ENCODE results near the gene PABPC3.

The PABPC3 gene

DNA sequence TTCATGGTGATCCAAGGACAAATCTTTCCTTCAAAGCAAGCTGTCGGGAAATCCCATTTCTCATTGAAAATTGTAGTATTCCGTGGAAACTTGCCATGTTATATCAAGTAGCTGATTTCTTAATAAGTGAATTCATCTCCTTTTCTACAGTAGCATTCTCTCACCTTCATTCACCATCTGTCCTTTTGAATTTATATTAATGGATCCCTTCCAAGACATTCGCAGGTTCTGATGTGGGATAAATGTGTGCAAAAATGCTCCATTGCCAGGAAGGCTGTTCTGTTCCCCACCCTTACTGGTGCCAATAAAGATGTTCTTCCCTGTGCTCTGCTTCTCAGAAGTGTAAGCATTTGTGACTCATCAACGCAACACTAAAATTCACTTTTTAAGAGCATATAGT lies 40.0 kb downstream of the PABPC3 start:
- H3K4me3 ChIP-seq (ENCODE audit: insufficient read depth, low read depth, low read length, poor library complexity, severe bottlenecking): no peak overlapping the region
- peaks cover 4% of the 10 kb centered on the region for H3K9me3 ChIP-seq (ENCODE audit: control insufficient read depth, low read length)
- H3K4me1 ChIP-seq (ENCODE audit: control insufficient read depth, insufficient read depth, low read length, poor library complexity, severe bottlenecking): no peaks in the 10 kb centered on the region
- H3K27ac ChIP-seq (ENCODE audit: insufficient read depth, low read length, poor library complexity, severe bottlenecking): no peak overlapping the region
- no peak for DNase-seq
- H3K27me3 ChIP-seq (replicated peaks; ENCODE audit: control insufficient read depth, insufficient read depth, low read length, poor library complexity, severe bottlenecking): no peaks in the 10 kb centered on the region
- H3K36me3 ChIP-seq (ENCODE audit: control insufficient read depth, insufficient read depth, low read length): no peaks in the 10 kb centered on the region

DNA sequence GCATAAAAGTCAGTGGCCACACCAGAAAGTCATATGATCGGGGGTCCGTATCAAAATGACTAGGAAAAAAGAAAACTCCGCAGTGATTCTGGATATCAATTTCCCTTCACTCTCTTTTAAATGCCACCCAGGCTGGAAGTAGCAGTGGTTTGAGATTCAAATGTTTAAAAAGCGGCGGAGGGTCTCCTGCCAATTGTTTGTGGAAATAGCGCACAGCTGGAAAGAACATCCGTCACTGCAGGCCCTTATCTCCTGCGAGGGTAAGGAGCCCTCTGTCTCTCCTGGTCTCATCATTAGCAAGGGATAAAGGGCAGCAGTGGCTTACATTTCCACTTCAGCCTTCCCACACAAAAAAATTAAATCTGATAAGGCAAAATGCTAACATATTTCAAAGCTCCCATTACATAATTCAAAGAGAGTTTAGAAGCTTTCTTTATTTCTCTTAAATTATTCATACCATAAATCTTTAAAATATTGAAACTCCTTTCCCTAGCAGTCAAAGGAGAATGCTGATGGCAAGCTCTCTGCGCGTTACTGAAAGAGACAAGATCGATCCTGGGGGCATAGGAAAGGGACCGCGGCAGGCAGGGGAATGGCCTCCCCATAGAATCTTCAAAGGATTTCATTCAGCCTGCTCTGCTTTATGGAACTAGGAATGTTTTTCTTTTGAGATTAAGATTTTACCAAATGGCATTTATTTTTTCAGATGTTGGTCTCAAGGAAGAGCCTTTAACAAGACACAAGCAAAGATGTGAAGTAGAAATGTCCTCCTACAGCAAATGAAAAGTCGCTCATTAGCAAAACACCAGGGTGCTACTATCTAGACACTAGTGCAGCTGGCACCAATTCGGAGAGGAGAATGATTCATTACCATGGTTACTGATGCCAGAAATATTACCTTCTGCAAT lies 41.2 kb downstream of the PABPC3 start:
- no peak for DNase-seq
- Histone ChIP-seq H3K27me3 (replicated peaks; ENCODE audit: control insufficient read depth, insufficient read depth, low read length, poor library complexity, severe bottlenecking) (no peaks in the 10 kb centered on the region), H3K9me3 (ENCODE audit: control insufficient read depth, low read length) (peaks cover 4% of the 10 kb centered on the region), H3K36me3 (ENCODE audit: control insufficient read depth, insufficient read depth, low read length) (no peaks in the 10 kb centered on the region), H3K4me3 (ENCODE audit: insufficient read depth, low read depth, low read length, poor library complexity, severe bottlenecking) (no peak overlapping the region), H3K4me1 (ENCODE audit: control insufficient read depth, insufficient read depth, low read length, poor library complexity, severe bottlenecking) (no peaks in the 10 kb centered on the region), H3K27ac (ENCODE audit: insufficient read depth, low read length, poor library complexity, severe bottlenecking) (no peak overlapping the region)

DNA sequence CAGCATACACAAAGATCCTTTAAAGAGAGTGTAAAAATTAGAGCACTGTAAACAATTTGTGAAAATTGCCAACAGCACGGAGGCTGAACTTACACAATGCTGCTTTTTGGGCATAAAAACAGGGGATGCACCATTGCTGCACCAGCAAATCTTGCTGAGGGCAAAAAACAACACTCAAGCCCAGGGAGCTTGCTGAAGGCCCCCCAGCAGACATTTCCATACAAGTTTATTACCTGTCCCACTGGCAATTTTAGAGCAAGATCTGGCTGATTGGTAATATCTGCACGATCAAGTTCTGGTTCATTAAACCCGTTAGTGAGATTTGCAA lies 41.8 kb downstream of the PABPC3 start:
- Histone ChIP-seq H3K4me3 (ENCODE audit: insufficient read depth, low read depth, low read length, poor library complexity, severe bottlenecking) (no peak overlapping the region), H3K36me3 (ENCODE audit: control insufficient read depth, insufficient read depth, low read length) (no peaks in the 10 kb centered on the region), H3K9me3 (ENCODE audit: control insufficient read depth, low read length) (peaks cover 4% of the 10 kb centered on the region), H3K4me1 (ENCODE audit: control insufficient read depth, insufficient read depth, low read length, poor library complexity, severe bottlenecking) (no peaks in the 10 kb centered on the region), H3K27me3 (replicated peaks; ENCODE audit: control insufficient read depth, insufficient read depth, low read length, poor library complexity, severe bottlenecking) (no peaks in the 10 kb centered on the region), H3K27ac (ENCODE audit: insufficient read depth, low read length, poor library complexity, severe bottlenecking) (no peak overlapping the region)
- no peak for DNase-seq

DNA sequence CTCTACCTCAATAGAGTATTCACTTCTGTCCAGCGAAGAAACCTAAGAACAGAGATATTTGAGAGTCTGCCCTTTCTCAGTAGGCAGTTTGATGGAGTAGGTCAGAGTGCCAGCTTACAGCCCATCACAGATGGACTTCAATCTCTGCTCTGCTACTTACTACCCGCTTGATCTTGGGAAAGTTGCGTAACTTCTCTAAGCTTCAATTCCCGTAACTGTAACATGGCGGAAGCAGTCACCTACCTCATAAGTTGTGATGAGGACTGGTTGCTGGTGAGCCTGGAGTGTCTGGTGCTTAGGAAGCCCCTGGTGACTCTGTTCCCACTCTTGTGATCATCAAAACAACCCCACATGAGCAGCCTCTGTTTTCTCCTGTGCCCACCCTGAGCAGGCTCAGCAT lies 45.1 kb downstream of the PABPC3 start:
- no peak for DNase-seq
- Histone ChIP-seq H3K36me3 (ENCODE audit: control insufficient read depth, insufficient read depth, low read length) (no peaks in the 10 kb centered on the region), H3K27me3 (replicated peaks; ENCODE audit: control insufficient read depth, insufficient read depth, low read length, poor library complexity, severe bottlenecking) (no peaks in the 10 kb centered on the region), H3K4me3 (ENCODE audit: insufficient read depth, low read depth, low read length, poor library complexity, severe bottlenecking) (no peak overlapping the region), H3K4me1 (ENCODE audit: control insufficient read depth, insufficient read depth, low read length, poor library complexity, severe bottlenecking) (no peaks in the 10 kb centered on the region), H3K9me3 (ENCODE audit: control insufficient read depth, low read length) (no peaks in the 10 kb centered on the region), H3K27ac (ENCODE audit: insufficient read depth, low read length, poor library complexity, severe bottlenecking) (no peak overlapping the region)

DNA sequence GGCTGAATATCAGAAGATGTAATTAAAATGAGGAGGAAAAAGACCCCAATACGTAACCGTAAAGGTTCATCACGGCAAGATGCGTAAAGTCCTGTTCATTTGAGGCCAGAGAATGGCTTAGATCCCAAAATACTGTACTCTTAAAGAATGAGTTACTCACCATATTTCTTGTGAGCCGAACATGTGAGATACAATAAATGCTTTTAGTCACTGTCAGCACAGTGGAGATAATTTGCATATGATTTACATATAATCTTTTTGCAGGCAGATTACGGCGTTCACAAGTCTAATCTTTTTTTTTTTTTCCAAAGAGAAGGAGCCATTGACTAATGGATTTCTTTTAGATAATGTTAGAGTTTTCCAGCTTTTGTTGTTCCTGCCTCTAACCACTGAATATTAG lies 47.8 kb downstream of the PABPC3 start:
- Histone ChIP-seq H3K9me3 (ENCODE audit: control insufficient read depth, low read length) (no peaks in the 10 kb centered on the region), H3K4me3 (ENCODE audit: insufficient read depth, low read depth, low read length, poor library complexity, severe bottlenecking) (no peak overlapping the region), H3K27me3 (replicated peaks; ENCODE audit: control insufficient read depth, insufficient read depth, low read length, poor library complexity, severe bottlenecking) (no peaks in the 10 kb centered on the region), H3K36me3 (ENCODE audit: control insufficient read depth, insufficient read depth, low read length) (no peaks in the 10 kb centered on the region), H3K27ac (ENCODE audit: insufficient read depth, low read length, poor library complexity, severe bottlenecking) (no peak overlapping the region), H3K4me1 (ENCODE audit: control insufficient read depth, insufficient read depth, low read length, poor library complexity, severe bottlenecking) (no peaks in the 10 kb centered on the region)
- no peak for DNase-seq

DNA sequence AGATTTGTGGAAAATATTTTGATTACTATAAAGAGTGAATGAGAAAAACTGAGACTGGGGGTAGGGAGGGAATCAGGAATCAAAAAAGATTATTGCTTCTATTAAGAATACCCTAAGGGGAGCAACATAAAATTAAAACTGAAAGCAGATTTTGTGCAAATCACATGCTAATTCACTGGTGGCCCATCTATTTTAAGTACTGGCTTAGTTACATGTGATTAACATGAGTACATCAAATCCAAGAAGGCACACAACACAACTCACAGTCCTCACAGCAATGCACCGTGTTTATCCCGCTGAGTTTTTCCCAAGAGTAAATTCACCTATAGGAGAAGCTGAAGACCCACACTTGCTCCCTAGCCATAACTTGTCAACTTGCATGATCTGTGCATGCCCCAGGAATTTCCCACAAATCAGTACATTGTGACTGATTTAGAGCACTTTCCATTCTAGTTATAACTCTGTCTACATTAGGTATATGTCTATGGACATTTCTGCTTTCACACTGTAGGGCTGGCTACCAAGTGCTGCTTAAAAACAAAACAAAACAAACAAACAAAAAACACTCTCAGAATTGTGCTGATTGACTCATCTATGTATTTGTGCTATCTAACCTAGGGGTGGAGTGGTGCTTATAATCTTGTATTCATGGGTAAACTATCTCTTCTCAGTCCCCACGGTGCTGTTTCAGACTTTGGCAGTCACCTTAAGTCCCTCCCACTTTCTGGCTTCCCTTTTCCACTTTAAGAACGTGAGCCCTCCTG lies 51.9 kb downstream of the PABPC3 start:
- no peak overlapping the region for H3K27ac ChIP-seq (ENCODE audit: insufficient read depth, low read length, poor library complexity, severe bottlenecking)
- no peak overlapping the region for H3K4me3 ChIP-seq (ENCODE audit: insufficient read depth, low read depth, low read length, poor library complexity, severe bottlenecking)
- no peaks in the 10 kb centered on the region for H3K4me1 ChIP-seq (ENCODE audit: control insufficient read depth, insufficient read depth, low read length, poor library complexity, severe bottlenecking)
- no peaks in the 10 kb centered on the region for H3K36me3 ChIP-seq (ENCODE audit: control insufficient read depth, insufficient read depth, low read length)
- H3K27me3 ChIP-seq (replicated peaks; ENCODE audit: control insufficient read depth, insufficient read depth, low read length, poor library complexity, severe bottlenecking): no peaks in the 10 kb centered on the region
- H3K9me3 ChIP-seq (ENCODE audit: control insufficient read depth, low read length): no peaks in the 10 kb centered on the region
- no peak for DNase-seq

DNA sequence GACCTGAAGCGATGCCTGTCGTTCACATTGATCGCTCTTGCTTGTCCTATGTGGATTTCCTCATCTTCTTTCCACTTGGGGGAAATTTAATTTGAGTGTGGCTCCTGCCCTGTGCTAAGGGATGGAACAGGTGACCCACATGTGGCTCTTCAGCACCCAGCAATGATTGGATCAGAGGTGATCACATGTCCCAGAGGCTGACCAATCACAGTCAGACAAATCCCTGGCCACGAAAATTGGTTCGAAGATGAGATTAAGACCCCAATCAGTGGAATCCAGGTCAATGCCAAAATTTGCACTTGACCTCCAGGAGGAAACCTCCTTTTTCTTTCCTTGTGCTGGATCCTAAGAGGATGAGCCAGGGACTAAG lies 52.5 kb downstream of the PABPC3 start:
- Histone ChIP-seq H3K4me1 (ENCODE audit: control insufficient read depth, insufficient read depth, low read length, poor library complexity, severe bottlenecking) (no peaks in the 10 kb centered on the region), H3K27me3 (replicated peaks; ENCODE audit: control insufficient read depth, insufficient read depth, low read length, poor library complexity, severe bottlenecking) (no peaks in the 10 kb centered on the region), H3K27ac (ENCODE audit: insufficient read depth, low read length, poor library complexity, severe bottlenecking) (no peak overlapping the region), H3K36me3 (ENCODE audit: control insufficient read depth, insufficient read depth, low read length) (no peaks in the 10 kb centered on the region), H3K4me3 (ENCODE audit: insufficient read depth, low read depth, low read length, poor library complexity, severe bottlenecking) (no peak overlapping the region), H3K9me3 (ENCODE audit: control insufficient read depth, low read length) (no peaks in the 10 kb centered on the region)
- DNase-seq: no peak
